Brain microvascular endothelial cell (primary cell): Measurements from ENCODE around the gene RNF43.

Experiments
- DNase-seq: peaks from one replicate; pipeline ENCODE4 v3.0.0-alpha.2; 2020
- H3K27ac ChIP-seq: fragments of 250-450 bp; sonication (Bioruptor Pico); 2 replicates; pipeline ENCODE4 v1.5.1; 2020; ENCODE audit warnings: mild to moderate bottlenecking, moderate library complexity
- H3K27me3 ChIP-seq: fragments of 250-450 bp; sonication (Bioruptor Pico); replicated peaks from 2 replicates; pipeline ENCODE4 v1.5.1; 2020; ENCODE audit warnings: mild to moderate bottlenecking
- H3K36me3 ChIP-seq: fragments of 250-450 bp; sonication (Bioruptor Pico); replicated peaks from 2 replicates; pipeline ENCODE4 v1.5.1; 2020; ENCODE audit warnings: mild to moderate bottlenecking
- H3K4me3 ChIP-seq: 2 replicates; pipeline ENCODE4 v1.5.1; 2011; ENCODE audit warnings: low read depth, mild to moderate bottlenecking, control low read depth, low read length, moderate library complexity
- in situ Hi-C: cut with HindIII; loops from 2 replicates; pipeline ENCODE4 v1.10.0; 2017; ENCODE audit warnings: low sequenced_read_pairs, low pct_ligation_motif_present
- TF ChIP-seq, protein P1 (sequence below): IDR thresholded peaks from 2 replicates; pipeline ENCODE4 v1.5.1; 2011; ENCODE audit warnings: low read depth, mild to moderate bottlenecking, moderate library complexity, low read length, control low read depth, inconsistent platforms; ENCODE audit errors: missing control alignments

Gene RNF43

DNA sequence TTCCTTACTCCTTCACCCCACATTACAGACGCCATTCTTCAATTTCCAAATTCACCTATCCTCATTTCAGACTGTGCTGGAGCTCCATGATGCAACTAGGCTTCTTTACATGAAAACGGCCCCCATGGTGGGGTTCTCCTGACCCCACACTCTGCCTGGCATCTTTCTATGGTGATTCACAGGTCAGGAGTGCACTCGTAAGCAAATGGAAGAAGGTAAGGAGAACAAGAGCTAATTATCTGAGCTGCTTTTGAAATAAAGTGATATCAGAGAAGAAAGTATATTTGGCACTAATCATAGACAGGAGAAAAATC, 37.9 kb downstream of the RNF43 start:
- H3K36me3 ChIP-seq = no peaks in the 10 kb centered on the region
- H3K27me3 ChIP-seq = no peaks in the 10 kb centered on the region
- H3K4me3 ChIP-seq = no peak overlapping the region
- DNase-seq = no peak
- no peak overlapping the region for H3K27ac ChIP-seq
- in situ Hi-C loops = no loop called here
- TF ChIP-seq, protein P1, sequence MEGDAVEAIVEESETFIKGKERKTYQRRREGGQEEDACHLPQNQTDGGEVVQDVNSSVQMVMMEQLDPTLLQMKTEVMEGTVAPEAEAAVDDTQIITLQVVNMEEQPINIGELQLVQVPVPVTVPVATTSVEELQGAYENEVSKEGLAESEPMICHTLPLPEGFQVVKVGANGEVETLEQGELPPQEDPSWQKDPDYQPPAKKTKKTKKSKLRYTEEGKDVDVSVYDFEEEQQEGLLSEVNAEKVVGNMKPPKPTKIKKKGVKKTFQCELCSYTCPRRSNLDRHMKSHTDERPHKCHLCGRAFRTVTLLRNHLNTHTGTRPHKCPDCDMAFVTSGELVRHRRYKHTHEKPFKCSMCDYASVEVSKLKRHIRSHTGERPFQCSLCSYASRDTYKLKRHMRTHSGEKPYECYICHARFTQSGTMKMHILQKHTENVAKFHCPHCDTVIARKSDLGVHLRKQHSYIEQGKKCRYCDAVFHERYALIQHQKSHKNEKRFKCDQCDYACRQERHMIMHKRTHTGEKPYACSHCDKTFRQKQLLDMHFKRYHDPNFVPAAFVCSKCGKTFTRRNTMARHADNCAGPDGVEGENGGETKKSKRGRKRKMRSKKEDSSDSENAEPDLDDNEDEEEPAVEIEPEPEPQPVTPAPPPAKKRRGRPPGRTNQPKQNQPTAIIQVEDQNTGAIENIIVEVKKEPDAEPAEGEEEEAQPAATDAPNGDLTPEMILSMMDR = no peak

GRCh38 chr17:58378733-58379510, 38.4 kb downstream of the RNF43 start:
- no peak for DNase-seq
- H3K27me3 ChIP-seq = no peaks in the 10 kb centered on the region
- H3K36me3 ChIP-seq = no peaks in the 10 kb centered on the region
- in situ Hi-C loops = no loop called here
- TF ChIP-seq, protein P1 = no peak
- H3K27ac ChIP-seq = no peak overlapping the region
- H3K4me3 ChIP-seq = no peak overlapping the region

GRCh38 chr17:58377661-58378060, 39.7 kb downstream of the RNF43 start:
- TF ChIP-seq, protein P1 = no peak
- no peak for DNase-seq
- no peaks in the 10 kb centered on the region for H3K27me3 ChIP-seq
- in situ Hi-C loops = no loop called here
- H3K36me3 ChIP-seq = no peaks in the 10 kb centered on the region
- no peak overlapping the region for H3K4me3 ChIP-seq
- H3K27ac ChIP-seq = no peak overlapping the region

DNA sequence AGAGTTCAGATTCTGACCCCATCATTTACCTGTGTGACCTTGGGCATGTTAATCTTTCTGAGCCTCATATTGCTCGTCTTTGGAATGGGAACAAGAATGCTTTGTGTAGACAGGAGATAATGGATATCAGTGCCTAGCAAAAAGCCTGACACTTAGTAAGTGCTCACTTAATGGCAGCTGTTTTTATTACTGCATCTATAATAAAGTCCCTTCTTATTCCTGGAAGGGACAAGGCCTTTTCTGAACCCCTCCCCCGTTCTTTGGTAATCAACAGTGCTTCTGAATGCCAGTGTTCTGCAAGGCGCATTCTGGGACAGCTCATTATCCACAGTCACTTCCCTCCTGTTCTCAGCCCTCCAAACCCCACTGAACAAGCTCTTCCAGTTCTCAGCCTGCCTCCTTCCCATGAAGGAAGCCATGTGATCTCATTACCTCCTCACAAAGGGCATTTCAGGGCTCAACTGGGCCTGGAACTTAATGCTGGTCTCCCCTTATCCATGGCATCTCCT, 40.2 kb downstream of the RNF43 start:
- H3K36me3 ChIP-seq = no peaks in the 10 kb centered on the region
- in situ Hi-C loops = no loop called here
- TF ChIP-seq, protein P1 = no peak
- H3K27me3 ChIP-seq = no peaks in the 10 kb centered on the region
- H3K4me3 ChIP-seq = no peak overlapping the region
- no peak overlapping the region for H3K27ac ChIP-seq
- no peak for DNase-seq

- in situ Hi-C loops = no loop called here
- TF ChIP-seq, protein P1 = no peak
These were observed 40.8 kb downstream of the RNF43 start for GRCh38 chr17:58376472-58377000.

DNA sequence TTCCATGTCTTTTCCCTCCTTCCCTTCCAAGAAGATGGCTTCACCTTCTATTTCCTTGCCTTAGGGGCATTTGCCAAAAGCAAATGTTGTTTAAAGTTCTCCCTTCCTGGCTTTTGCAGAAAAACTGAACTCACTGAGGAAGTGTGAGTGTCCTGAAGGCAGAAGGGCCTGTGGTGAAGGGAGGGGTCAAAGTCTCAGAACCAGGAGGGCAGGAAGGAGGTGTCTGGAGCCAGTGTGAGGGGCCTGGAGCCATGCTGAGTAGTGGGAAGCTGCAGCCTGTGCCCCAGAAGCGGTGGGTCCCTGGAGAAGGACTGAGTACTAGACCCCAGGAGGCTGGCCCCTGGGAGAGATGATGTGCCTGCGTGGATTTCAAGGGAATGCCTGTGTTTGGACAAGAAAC, 41.5 kb downstream of the RNF43 start:
- TF ChIP-seq, protein P1 = no peak
- H3K27me3 ChIP-seq = no peaks in the 10 kb centered on the region
- in situ Hi-C loops = no loop called here
- no peak for DNase-seq
- H3K36me3 ChIP-seq = no peaks in the 10 kb centered on the region
- no peak overlapping the region for H3K27ac ChIP-seq
- H3K4me3 ChIP-seq = no peak overlapping the region

More at GRCh38 chr17:58376472-58377000, 40.8 kb downstream of the RNF43 start:
- Histone ChIP-seq H3K27ac (no peak overlapping the region), H3K36me3 (no peaks in the 10 kb centered on the region), H3K27me3 (no peaks in the 10 kb centered on the region), H3K4me3 (no peak overlapping the region)
- DNase-seq = no peak
